ENCODE results near the gene EMC7.
"Not testable (repeated sequence)": the region's sequence is repeated elsewhere in the genome, so short reads cannot be mapped to it uniquely, and the experiment has no call there.

The EMC7 gene

DNA sequence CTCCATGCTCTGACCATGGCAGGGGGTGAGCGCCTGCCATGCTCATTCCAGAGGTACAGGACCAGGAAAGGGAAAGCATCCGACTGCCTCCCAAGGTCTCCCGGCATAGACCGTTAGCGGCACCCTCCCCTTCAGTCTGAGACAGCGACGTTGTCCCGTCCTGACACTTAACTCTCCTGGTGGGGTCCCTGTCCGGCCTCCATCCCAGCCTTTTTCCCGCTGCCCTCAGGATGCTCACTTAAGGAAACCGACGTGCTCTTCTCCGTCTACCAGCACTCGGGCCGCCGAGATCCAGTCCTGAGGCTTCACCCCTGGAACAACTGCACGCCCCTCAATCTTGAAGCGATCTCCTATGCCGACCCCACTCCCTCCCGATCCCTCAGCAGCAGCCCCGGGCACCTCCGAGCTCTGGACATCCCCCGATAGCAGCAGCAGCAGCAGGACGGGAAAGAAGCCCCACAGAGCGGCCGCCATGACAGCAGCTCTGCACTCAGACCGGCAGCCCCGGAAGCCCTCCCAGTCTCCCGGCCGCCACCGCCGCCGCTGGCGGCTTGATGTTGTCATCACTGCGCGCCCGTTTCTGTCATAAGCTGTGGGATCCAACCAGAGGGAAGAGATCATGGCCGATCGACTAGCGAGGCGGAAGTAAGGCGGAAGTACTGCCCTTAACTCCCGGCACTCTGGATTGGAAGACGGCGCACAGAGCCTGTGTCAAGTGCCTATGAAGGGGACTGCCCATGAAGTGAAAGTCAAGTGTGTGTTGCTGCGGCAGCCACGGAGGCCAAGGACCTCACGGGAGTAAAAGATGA lies at the start of gene EMC7, which contains the start of gene PGBD4:
Gene EMC7, minus strand, starts transcription at position 497 of the 809 bp plus-strand sequence. Its CDS starts 23 bp downstream, at position 474.
Gene PGBD4, plus strand, starts transcription at position 718 of the 809 bp plus-strand sequence. CDS start 449 bp downstream, outside the sequence.
- peak; percentile 99 for DNase-seq (ENCODE audit: low spot score)

- no peak for DNase-seq (ENCODE audit: low spot score)
These were observed 45.9 kb upstream of the EMC7 start for GRCh38 chr15:34147371-34148140.

- no peak for DNase-seq (ENCODE audit: low spot score)
These were observed 31.8 kb upstream of the EMC7 start for GRCh38 chr15:34133511-34133910.

DNA sequence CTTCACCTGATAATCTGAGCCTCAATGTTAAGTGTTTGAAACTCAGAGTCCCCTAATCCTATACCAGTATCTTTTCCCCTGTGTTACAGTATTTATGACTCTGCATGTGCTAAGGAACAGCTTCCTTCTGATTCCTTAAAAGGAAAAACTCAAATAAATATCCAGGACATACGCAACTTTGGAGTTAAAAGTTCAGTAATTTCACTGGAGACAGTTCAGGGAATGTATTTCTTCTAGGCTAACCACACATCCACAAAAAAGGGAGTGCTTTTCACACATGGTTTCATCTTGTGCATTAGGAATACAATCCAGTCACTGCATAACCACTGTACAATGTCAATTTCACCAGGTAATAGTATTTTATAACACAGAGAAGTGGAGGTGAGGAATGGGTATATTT lies 31.2 kb upstream of the EMC7 start:
- no peak for DNase-seq (ENCODE audit: low spot score)

DNA sequence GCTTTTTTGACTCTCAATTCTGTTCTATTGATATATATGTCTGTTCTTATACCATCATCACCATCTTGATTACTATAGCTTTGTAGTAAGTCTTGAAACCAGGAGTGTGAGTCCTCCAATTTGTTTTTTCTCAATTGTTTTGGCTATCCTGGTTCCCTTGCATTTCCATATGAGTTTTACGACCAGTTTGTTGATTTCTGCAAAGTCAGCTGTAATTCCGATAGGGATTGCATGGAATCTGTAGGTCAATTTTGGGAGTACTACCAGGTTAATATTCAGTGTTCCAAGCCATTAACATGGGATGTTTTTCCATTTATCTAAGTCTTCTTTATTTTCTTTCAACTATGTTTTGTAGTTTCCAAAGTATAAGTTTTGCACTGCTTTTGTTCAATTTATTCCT lies 27.2 kb upstream of the EMC7 start:
- no peak for DNase-seq (ENCODE audit: low spot score)

DNA sequence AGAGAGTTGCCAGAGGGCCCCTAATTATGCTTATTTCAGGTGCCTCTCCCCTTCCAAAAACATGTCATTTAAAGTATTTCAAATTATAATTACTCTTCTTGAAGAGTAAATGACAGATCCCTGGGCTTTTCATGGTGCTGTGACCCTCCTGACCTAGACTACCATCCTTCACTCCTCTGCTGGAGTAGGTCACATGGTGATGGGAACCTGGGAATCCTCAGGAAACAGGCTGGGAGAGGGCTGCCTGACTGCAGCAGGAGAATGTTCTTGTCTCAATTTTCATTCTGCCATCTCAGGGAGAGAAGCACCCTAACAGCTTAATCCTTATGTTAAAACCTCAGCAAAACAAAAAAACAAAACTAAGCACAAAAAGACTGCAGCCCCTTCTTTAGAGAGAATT lies 24.9 kb upstream of the EMC7 start:
- no peak for DNase-seq (ENCODE audit: low spot score)

- DNase-seq (ENCODE audit: low spot score): no peak
These were observed 24.3 kb upstream of the EMC7 start for GRCh38 chr15:34125945-34126344.

- DNase-seq (ENCODE audit: low spot score): no peak
These were observed 23.0 kb upstream of the EMC7 start for GRCh38 chr15:34124651-34125050.

DNA sequence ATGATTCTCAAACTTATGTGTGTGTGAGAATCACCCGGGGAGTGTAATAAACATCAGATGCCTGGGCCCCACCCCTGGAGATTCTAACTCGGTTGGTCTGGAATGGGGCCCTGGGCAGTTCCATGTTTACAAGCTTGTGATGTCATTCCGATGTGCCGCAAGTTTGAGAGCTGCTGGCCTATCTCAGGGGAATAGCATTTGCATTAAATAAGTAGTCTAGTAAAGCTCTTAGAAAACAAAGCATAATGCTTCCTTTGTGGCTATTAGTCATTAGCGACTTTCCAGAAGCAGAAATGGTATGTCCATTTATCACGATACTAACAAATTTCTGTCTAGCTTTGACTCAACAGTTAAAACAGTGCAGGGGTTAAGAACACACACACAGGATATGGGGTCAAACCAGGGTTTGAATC lies 21.1 kb upstream of the EMC7 start:
- no peak for DNase-seq (ENCODE audit: low spot score)

- DNase-seq (ENCODE audit: low spot score): not testable (repeated sequence)
These were observed 20.1 kb upstream of the EMC7 start for GRCh38 chr15:34121786-34122185.

GRCh38 chr15:34120420-34120819 lies 18.8 kb upstream of the EMC7 start:
- DNase-seq (ENCODE audit: low spot score): not testable (repeated sequence)

DNA sequence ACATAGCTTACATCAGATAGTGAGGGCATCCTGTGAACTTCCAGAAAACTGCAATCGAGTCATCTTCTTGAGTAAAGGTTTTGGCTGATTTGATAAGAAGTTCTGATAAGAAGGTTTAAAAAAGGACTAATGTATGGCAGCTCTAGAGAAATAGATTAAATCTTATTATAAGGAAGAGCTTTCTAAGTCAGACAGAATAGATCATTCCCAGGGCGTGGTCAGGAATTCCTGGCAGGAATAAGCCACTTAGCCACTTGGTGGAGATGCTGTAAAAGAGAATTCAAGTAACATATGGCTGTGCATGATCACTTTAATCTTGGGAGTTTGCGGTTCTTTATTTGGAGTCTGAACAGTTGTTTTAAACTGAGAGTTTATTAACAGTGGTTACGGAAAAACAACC lies 17.6 kb upstream of the EMC7 start:
- DNase-seq (ENCODE audit: low spot score): no peak

DNA sequence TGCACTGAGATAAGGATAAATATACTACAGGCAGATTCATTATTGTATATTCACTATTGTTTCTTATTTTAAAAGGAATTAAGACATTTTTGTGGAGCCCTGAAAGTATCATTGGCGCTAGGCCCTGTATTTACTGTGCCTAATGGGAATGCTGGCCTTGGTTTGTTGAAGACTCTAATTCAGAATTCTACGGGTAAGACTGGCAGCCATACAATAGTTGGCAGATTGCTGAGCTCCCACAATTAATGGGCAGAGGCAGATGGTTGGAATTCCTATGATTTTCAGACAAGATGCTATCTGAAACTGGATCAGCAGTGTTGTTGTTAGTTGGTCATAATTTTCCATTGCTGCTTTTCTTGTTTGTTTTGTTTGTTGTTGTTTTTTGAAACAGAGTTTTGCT lies 15.0 kb upstream of the EMC7 start:
- peak; percentile 40 for DNase-seq (ENCODE audit: low spot score)

DNA sequence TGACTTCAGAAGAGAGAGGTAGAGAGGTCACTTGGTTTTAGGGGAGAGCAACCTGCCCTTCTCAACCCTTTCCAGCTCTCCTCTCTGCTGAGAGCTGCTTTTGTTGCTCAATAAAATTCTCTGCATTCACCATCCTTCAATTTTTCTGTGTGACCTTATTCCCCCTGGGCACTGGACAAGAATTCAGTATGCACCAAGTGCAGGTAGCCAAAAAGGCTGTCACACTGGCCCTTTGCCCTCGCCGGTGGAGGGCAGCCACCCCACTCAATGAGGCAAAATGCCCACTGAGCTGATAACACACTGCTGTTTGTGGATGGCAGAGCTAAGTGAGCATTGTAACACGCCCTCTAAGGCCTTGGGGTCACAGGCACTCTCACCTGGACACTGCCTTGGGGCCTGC lies 13.1 kb upstream of the EMC7 start:
- DNase-seq (ENCODE audit: low spot score): no peak

DNA sequence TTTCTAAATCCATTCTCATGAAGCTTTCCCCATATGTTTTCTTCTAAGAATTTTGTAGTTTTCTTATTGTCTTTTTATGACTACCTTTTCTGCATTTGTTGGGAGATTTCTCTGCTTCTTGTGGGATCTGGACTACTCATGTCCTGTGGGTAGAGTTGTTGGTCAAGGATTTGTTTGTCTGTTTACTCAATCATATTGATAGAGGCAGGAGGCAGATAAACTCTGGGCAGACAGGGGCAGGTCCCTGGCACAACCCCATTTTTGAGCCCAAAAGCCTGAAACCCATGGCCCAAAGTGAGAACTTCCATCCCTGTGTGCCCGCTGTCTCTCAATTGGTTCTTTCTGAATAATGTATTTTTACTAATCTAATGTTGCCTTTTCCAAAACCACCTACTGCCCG lies 12.6 kb upstream of the EMC7 start:
- DNase-seq (ENCODE audit: low spot score): no peak

- DNase-seq (ENCODE audit: low spot score): no peak
These were observed 9.8 kb upstream of the EMC7 start for GRCh38 chr15:34111488-34111887.

DNA sequence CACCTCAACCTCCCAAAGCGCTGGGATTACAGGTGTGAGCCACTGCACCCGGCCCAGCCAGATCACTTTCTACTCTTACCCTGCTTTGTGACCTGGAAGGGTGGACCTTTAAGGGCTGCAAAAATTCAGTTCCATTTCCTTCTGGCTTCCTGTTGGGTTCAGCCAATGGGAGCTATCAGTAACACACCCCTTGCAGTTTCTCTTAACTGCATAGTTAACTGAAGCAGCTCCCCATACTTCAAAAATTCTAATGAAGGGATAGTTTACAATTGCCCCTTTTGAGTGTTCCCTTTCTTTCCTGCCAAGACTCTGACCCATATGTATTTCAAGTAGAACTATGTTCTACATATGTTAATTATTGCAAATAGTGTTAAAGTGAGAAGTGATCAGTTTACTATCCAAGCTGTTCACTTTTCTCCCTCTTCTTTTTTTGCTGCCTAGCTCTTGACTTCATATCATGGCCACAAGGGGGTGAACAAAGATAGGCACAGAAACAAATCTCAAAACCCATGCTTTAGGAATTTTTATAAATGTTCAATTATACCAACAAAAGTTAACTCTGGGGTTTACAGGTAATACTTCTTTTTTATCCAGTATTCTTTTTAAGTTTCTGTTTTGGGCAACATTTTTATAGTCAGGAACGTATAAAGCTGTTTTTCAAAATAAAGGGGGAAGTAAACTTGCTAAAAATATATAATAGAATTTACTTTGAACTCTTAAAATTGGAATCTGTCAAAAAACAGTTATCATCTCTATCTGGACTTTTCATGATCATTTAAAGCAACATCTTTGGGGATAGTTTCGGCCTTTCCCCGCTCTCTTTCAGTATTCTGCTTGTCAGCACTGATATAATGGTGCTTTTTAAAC lies 8.4 kb upstream of the EMC7 start:
- DNase-seq (ENCODE audit: low spot score): peak; percentile 56

- no peak for DNase-seq (ENCODE audit: low spot score)
These were observed 5.7 kb upstream of the EMC7 start for GRCh38 chr15:34107315-34107714.

GRCh38 chr15:34106423-34106822 lies 4.8 kb upstream of the EMC7 start:
- no peak for DNase-seq (ENCODE audit: low spot score)

- no peak for DNase-seq (ENCODE audit: low spot score)
These were observed 688 bp upstream of the EMC7 start for GRCh38 chr15:34102175-34102925.

GRCh38 chr15:34099914-34100313 lies 1.7 kb downstream of the EMC7 start:
- DNase-seq (ENCODE audit: low spot score): no peak
